Fibroblast of skin of right quadriceps (primary cell): ENCODE data around the gene TAAR2.
"Not testable (repeated sequence)": the region's sequence is repeated elsewhere in the genome, so short reads cannot be mapped to it uniquely, and the experiment has no call there.

Source experiments
- DNase-seq: peaks from one replicate; pipeline ENCODE4 v3.0.0-alpha.2; 2013

The TAAR2 gene, protein sequence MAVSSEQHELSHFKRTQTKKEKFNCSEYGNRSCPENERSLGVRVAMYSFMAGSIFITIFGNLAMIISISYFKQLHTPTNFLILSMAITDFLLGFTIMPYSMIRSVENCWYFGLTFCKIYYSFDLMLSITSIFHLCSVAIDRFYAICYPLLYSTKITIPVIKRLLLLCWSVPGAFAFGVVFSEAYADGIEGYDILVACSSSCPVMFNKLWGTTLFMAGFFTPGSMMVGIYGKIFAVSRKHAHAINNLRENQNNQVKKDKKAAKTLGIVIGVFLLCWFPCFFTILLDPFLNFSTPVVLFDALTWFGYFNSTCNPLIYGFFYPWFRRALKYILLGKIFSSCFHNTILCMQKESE

GRCh38 chr6:132624175-132624574 lies at the start of gene TAAR2:
Gene TAAR2 (minus strand): TSS chr6:132624275. CDS start chr6:132624275, 0 bp downstream.
- no peak for DNase-seq

DNA sequence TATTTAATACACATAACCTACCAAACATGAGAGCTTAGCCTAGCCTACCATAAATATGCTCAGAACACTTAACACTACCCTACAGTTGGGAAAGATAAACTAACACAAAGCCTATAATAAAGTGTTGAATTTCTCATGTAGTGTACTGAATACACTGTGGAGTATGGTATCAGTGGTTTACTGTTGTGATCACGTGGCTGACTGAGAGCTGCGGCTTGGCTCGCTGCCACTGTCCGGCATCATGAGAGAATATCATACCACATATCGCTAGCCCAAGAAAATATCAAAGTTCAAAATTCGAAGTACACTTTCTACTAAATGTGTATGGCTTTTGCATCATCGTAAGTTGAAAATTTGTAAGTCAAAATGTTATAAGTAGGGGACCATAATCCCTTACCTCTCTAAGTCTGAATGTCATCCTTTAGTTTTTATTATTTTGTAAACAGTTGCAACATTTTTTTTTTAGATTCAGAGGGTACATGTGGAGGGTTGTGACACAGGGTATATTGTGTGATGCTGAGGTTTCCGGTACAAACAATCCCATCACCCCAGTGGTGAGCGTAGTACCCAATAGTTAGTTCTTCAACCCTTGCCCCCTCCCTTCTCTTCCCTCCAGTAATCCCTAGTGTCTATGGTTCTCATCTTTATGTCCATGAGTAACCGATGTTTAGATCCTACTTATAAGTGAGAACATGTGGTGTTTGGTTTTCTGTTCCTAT lies 49.5 kb upstream of the TAAR2 start:
- no peak for DNase-seq

DNA sequence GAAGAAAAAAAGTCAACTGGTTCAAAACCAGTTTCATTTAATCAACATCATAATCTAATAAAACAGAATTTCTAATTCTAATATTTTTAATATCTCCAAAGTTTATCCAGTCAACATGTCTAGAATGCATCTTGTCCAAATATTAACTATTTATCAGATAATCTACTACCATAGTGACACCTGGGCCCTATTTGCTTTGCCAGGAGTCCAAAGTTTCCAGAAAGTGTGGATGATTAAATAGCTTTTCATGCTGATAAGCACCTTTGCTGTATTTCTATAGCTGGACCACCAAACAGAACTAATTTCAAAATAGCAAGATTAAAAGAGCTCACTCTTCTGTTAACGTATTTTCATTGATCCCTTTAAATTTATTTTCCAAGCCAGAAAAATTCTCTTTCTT lies 47.2 kb upstream of the TAAR2 start:
- no peak for DNase-seq

- DNase-seq = peak; percentile 21
Measured at GRCh38 chr6:132669690-132670291, 45.7 kb upstream of the TAAR2 start.

GRCh38 chr6:132666118-132666517 lies 42.0 kb upstream of the TAAR2 start:
- no peak for DNase-seq

DNA sequence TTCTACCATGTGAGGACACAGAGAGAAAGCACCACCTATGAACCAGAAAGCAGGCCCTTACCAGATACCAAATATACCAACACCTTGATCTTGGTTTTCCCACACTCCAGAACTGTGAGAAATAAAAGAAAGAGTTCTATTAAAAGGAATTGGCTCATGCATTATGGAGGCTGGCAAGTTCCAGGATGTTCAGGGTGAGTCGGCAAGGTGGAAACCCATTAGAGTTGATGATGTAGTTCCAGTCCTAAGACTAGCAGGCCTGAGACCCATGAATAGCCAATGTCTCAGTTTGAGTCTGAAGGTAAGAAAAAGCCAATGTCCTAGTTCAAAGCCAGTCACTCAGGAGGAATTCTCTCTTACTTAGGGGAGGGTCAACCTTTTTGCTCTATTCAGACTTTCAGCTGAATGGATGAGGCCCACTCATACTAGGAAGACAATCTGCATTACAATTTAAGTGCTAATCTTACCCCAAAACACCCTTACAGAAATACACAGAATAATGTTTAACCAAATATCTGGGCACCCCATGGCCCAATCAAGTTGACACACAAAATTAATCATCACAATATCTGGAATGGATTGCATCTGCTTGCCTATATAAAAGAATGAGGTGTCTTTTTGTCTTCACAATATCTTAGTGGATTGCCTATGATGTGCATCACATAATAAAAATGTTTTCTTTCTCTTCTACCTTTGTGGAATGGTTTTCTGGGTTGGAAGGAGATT lies 40.4 kb upstream of the TAAR2 start:
- no peak for DNase-seq

- DNase-seq = no peak
Measured at GRCh38 chr6:132663661-132664060, 39.6 kb upstream of the TAAR2 start.

DNA sequence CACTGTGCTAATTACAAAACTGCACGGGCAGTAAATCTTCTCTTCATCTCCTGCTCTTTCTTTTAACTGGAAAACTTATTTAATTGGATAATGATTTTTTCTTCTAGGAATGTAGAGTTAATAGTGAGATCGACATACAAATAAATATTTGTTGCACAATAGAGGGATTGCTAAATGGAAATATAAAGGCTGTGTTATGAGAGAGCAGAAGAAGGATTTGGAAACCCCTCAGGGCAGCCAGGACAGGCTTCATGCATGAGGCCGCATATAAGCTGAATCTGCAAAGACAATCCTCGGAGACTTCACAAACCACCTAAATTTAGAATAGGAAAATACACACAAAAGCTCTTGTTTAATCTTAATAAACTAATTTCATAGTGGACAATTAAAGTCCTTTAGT lies 37.8 kb upstream of the TAAR2 start:
- no peak for DNase-seq

DNA sequence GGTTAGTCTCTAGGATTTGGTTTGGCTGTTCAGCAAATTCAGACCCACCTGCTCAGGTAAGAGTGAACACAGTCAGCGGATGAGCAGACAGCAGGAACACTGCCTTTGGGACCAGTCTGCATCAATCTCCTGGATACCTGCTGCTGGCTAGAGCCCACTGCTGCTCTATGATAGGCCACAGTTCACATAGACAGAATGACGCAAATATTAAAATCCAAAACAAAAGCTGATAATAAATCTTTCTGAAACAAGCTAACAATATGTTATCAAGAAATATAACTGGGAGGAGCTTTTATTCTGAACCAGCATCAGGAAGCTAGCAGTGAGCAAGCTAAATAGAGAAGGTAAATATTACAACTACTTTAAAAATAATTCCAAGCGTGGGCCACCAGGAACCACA lies 35.0 kb upstream of the TAAR2 start, which contains the start of gene TAAR1:
Gene TAAR1 (minus strand): TSS at position 101 of the 400 bp plus-strand sequence. CDS start 13,179 bp downstream, outside the sequence.
- DNase-seq = no peak

DNA sequence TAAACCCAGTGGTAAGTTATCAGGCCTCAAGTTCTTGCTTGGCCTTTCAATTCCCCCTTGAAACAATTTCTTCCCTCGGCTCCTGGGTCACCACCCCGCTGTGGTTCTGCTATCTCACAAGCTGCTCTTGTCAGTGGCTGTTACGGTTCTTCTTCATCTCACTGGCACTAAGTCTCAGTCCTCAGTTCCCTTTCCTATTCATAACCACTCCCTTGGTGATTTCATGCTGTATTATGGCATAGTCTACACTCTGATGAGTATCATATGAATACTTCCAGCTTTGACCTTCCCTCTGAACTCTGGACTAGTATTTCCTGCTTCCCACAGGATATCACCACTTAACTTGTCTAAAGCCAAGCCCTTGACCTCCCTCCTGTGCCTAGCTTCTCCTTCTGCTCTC lies 27.0 kb upstream of the TAAR2 start:
- no peak for DNase-seq

GRCh38 chr6:132650429-132650828 lies 26.4 kb upstream of the TAAR2 start:
- no peak for DNase-seq

DNA sequence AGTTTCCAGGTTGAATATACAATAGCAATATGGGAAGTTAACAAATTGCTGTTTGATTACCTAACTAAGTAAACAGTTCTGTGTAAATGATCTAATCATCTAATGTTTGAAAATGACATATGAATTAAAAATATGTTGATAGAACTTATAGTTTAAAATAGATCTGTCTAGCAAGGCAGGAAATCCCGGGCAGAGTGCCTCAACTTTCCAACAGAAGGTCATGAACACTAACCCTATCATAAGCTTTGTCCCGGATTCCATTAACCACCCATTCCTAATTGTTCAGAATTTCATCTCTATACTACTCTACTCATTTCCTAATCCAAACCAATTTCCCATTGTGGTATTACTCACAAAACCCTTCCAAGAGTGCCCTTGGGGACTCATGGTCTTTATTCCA lies 24.8 kb upstream of the TAAR2 start:
- DNase-seq = no peak

DNA sequence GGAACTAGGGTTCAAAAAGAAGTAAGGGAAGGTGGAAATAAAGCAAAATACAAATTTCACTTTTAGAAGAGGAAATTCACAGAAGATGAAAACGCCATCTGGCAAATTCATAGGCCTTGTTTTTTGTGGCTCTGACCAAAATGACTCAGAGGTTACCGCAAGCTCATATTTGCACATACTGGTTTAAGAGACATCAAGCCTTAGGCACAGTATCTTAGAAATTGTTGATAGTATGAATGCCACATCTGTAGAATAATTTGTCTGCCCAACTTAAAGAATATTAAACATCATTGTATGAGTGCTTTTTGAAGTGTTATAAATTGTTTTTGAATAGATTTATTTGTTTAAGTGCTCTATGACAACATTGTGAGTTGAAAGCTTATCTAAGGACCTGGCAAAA lies 24.3 kb upstream of the TAAR2 start:
- DNase-seq = no peak

GRCh38 chr6:132643547-132643946 lies 19.5 kb upstream of the TAAR2 start:
- DNase-seq = no peak

DNA sequence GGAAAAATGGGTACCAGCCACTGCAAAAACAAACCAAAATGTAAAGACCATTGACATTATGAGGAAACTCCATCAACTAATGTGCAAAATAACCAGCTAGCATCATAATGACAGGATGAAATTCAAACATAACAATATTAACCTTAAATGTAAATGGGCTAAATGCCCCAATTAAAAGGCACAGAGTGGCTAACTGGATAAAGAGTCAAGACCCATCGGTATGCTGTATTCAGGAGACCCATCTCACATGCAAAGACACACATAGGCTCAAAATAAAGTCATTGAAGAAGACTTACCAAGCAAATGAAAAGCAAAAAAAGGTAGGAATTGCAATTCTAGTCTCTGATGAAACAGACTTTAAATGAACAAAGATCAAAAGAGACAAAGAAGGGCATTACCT lies 13.1 kb upstream of the TAAR2 start:
- DNase-seq = not testable (repeated sequence)

DNA sequence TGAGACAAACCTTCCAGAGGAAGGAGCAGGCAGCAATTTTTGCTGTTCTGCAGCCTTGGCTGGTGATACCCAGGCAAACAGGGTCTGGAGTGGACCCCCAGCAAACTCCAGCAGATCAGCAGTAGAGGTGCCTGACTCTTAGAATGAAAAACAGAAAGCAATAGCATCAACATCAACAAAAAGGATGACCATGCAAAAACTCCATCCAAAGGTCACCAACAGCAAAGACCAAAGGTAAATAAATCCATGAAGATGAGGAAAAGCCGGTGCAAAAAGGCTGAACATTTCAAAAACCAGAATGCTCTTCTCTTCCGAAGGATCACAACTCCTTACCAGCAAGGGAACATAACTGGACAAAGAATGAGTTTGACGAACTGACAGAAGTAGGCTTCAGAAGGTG lies 11.8 kb upstream of the TAAR2 start:
- DNase-seq = not testable (repeated sequence)

DNA sequence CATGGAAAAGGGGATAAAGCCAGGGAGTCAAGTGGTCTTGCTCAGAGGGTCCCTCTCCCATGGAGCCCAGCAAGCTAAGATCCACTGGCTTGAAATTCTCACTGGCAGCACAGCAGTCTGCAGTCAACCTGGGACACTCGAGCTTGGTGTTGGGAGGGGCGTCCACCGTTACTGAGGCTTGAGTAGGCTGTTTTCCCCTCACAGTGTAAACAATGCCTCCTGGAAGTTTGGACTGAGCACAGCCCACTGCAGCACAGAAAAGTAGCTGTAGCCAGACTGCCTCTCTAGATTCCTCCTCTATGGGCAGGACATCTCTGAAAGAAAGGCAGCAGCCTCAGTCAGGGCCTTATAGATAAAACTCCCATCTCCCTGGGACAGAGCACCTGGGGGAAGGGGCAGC lies 11.2 kb upstream of the TAAR2 start:
- DNase-seq = not testable (repeated sequence)

- no peak for DNase-seq
Measured at GRCh38 chr6:132634796-132635195, 10.7 kb upstream of the TAAR2 start.

GRCh38 chr6:132633362-132633761 lies 9.3 kb upstream of the TAAR2 start:
- DNase-seq = no peak

GRCh38 chr6:132623106-132623845 lies 799 bp downstream of the TAAR2 start:
- no peak for DNase-seq

DNA sequence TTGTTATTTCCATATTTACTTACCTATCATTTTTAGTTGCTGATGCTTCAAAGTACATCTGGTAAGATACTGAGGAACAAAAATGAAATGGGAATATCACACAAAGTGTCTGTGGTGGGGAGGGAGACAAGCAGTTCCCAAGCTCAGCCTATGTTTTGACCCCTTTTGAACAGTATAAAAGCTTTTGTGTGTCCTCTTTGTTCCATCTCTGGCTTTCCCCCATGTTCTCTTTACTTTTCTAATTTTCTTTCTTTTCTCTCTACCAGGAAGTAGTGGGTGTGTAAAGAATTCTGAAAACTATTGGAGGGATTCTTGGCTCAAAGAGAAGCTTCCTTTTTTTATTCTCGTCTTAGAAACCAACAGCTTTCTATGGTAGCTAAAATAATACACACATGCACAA lies 7.4 kb downstream of the TAAR2 start:
- DNase-seq = no peak

DNA sequence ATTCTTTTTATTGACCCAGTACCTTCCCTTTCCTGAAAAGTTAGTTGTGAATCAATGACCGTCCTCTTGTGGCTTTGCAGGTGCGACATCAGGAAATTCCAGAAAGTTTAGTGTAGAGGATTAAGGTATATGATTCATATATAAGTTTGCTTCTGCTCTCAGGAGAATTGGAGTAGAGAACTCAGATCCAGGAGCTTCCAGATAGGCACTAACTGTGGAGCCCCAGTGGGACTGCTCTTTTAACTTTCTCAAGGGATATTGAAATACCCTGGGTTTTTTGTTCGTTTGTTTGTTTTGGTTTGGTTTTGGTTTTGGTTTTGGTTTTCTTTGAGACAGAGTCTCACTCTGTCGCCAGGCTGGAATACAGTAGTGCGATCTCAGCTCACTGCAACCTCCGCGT lies 9.5 kb downstream of the TAAR2 start:
- DNase-seq = no peak
